ENCODE results near the gene MVB12B.
"Not testable (repeated sequence)": the region's sequence is repeated elsewhere in the genome, so short reads cannot be mapped to it uniquely, and the experiment has no call there.

MVB12B gene

GRCh38 chr9:126472948-126473298 is 146.3 kb downstream of the MVB12B start:
- DNase-seq (ENCODE audit: low spot score) = no peak

- peak; percentile 53 for DNase-seq (ENCODE audit: low spot score)
These were observed 147.7 kb downstream of the MVB12B start for GRCh38 chr9:126474206-126474765.

GRCh38 chr9:126474786-126475485 is 148.3 kb downstream of the MVB12B start:
- no peak for DNase-seq (ENCODE audit: low spot score)

- no peak for DNase-seq (ENCODE audit: low spot score)
These were observed 149.4 kb downstream of the MVB12B start for GRCh38 chr9:126475933-126476555.

GRCh38 chr9:126477432-126477831 is 150.8 kb downstream of the MVB12B start:
- not testable (repeated sequence) for DNase-seq (ENCODE audit: low spot score)

GRCh38 chr9:126478216-126478981 is 151.8 kb downstream of the MVB12B start:
- no peak for DNase-seq (ENCODE audit: low spot score)

GRCh38 chr9:126479515-126479914 is 152.9 kb downstream of the MVB12B start:
- DNase-seq (ENCODE audit: low spot score) = no peak

GRCh38 chr9:126480813-126481212 is 154.2 kb downstream of the MVB12B start:
- DNase-seq (ENCODE audit: low spot score) = no peak

- no peak for DNase-seq (ENCODE audit: low spot score)
These were observed 155.2 kb downstream of the MVB12B start for GRCh38 chr9:126481862-126482261.

GRCh38 chr9:126482361-126483044 is 155.9 kb downstream of the MVB12B start:
- DNase-seq (ENCODE audit: low spot score) = peak; percentile 81

- no peak for DNase-seq (ENCODE audit: low spot score)
These were observed 156.9 kb downstream of the MVB12B start for GRCh38 chr9:126483468-126484073.

GRCh38 chr9:126485662-126486061 is 159.0 kb downstream of the MVB12B start:
- DNase-seq (ENCODE audit: low spot score) = no peak

- DNase-seq (ENCODE audit: low spot score) = no peak
These were observed 159.6 kb downstream of the MVB12B start for GRCh38 chr9:126486276-126486675.

GRCh38 chr9:126487856-126488255 is 161.2 kb downstream of the MVB12B start:
- no peak for DNase-seq (ENCODE audit: low spot score)

GRCh38 chr9:126488310-126488709 is 161.7 kb downstream of the MVB12B start:
- no peak for DNase-seq (ENCODE audit: low spot score)

GRCh38 chr9:126488881-126489404 is 162.3 kb downstream of the MVB12B start:
- no peak for DNase-seq (ENCODE audit: low spot score)

- no peak for DNase-seq (ENCODE audit: low spot score)
These were observed 163.1 kb downstream of the MVB12B start for GRCh38 chr9:126489581-126490213.

GRCh38 chr9:126490214-126490631 is 163.6 kb downstream of the MVB12B start:
- no peak for DNase-seq (ENCODE audit: low spot score)

- peak; percentile 73 for DNase-seq (ENCODE audit: low spot score)
These were observed 164.4 kb downstream of the MVB12B start for GRCh38 chr9:126490871-126491567.

- DNase-seq (ENCODE audit: low spot score) = no peak
These were observed 164.9 kb downstream of the MVB12B start for GRCh38 chr9:126491568-126491879.

GRCh38 chr9:126491949-126492348 is 165.3 kb downstream of the MVB12B start:
- no peak for DNase-seq (ENCODE audit: low spot score)

All from AG08396 (cell line).